C4-2B (cell line): ENCODE measurements around the gene FBXL20.
"Not testable (repeated sequence)": the region's sequence is repeated elsewhere in the genome, so short reads cannot be mapped to it uniquely, and the experiment has no call there.

ENCODE experiments used
- H3K27ac ChIP-seq: fragments of 450-650 bp; 2 replicates; pipeline ENCODE4 v1.5.1; 2017
- ZFX ChIP-seq: fragments of 450-650 bp; IDR thresholded peaks from 2 replicates; pipeline ENCODE4 v1.6.1; 2017
- TF ChIP-seq, protein P1 (sequence below): fragments of 450-650 bp; conservative IDR thresholded peaks from 2 replicates; pipeline ENCODE4 v1.5.1; 2017; ENCODE audit warnings: mild to moderate bottlenecking

FBXL20 gene

DNA sequence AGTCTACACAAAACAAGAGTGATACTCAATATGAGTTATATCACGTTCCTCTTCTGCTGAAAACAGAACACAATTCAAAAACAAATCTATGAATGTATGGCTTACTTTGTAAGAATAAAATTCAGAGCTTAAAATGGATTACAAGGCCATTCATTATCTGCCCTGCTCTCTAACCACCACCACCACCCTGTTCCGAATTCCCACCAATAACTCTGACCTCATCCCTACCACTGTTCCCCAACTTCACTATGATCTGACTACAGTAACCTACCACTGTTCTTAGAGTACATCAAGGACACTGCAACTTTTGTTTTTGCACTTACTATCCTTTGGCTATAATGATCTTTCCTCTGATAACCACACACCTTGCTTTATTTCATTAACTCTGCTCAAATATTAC is 21.3 kb downstream of the FBXL20 start:
- H3K27ac ChIP-seq = no peak overlapping the region
- TF ChIP-seq ZFX = no peak
- TF ChIP-seq, protein P1, sequence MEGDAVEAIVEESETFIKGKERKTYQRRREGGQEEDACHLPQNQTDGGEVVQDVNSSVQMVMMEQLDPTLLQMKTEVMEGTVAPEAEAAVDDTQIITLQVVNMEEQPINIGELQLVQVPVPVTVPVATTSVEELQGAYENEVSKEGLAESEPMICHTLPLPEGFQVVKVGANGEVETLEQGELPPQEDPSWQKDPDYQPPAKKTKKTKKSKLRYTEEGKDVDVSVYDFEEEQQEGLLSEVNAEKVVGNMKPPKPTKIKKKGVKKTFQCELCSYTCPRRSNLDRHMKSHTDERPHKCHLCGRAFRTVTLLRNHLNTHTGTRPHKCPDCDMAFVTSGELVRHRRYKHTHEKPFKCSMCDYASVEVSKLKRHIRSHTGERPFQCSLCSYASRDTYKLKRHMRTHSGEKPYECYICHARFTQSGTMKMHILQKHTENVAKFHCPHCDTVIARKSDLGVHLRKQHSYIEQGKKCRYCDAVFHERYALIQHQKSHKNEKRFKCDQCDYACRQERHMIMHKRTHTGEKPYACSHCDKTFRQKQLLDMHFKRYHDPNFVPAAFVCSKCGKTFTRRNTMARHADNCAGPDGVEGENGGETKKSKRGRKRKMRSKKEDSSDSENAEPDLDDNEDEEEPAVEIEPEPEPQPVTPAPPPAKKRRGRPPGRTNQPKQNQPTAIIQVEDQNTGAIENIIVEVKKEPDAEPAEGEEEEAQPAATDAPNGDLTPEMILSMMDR = no peak

DNA sequence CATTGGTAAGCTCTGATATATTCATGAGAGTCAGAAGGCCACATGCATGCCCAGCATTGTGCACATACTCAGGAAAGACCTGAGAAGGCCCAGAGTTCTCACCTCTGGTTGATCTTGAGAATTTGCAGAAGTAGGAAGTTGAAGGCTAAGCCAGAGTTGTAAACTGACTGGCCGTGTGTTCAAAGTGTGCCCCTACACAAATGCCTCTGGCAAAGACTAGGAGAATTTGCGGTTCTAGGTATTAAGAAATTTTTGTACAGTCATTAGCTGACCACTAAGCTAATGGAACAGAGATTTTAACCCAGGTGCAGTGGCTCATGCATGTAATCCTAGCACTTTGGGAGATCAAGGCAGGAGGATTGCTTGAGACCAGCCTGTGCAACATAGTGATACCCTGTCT is 25.0 kb downstream of the FBXL20 start:
- TF ChIP-seq, protein P1 = no peak
- no peak for TF ChIP-seq ZFX
- H3K27ac ChIP-seq = no peak overlapping the region

DNA sequence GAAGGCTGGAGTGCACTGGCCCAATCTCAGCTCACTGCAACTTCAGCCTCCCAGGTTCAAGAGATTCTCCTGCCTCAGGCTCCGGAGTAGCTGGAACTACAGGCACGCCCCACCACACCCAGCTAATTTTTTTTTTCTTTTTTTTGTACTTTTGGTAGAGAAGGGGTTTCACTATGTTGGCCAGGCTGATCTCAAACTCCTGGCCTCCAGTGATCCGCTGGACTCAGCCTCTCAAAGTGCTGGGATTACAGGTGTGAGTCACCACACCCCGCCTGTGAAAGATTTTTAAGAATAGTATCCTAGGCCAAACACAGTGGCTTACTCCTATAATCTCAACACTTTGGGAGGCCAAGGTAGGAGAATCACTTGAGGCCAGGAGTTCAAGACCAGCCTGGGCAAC is 33.6 kb downstream of the FBXL20 start:
- H3K27ac ChIP-seq = not testable (repeated sequence)

DNA sequence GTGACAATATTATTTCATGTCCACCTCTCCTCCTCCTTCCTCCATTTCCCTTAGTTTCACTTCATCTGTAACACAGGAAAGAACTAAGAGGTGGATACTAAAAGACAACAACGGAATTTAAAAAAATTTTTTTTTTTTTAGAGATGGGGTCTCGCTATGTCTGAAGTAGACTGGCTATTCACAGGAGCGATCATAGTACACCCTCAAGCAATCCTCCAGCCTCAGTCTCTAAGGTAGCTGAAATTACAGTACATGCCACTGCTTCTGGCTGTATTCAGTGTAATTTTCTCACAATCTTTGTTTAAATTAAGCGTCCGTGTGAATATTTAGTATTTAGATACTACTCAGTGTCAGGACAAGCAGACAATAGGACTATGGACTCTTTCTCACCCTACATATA is 35.6 kb downstream of the FBXL20 start:
- no peak for TF ChIP-seq ZFX
- TF ChIP-seq, protein P1 = no peak
- H3K27ac ChIP-seq = no peak overlapping the region

DNA sequence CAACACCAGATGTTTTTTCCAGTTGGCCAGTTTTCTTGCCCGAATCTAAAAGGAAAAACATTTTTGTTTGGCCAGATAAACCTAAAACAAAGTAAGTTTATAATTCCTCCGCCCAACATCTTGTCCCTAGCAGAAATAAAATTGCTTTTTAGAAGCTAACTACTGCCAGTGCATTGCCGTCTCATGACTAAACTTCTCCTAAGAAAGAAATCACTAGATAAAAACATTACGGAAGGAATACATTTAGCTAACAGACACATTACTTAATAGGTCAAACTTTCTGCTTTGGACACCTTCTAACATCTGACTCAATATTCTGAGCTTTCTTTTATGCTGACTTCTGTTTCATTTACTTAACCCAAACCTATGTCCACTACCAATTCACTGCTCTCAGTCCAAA is 36.2 kb downstream of the FBXL20 start:
- no peak overlapping the region for H3K27ac ChIP-seq
- TF ChIP-seq ZFX = no peak
- TF ChIP-seq, protein P1 = no peak

DNA sequence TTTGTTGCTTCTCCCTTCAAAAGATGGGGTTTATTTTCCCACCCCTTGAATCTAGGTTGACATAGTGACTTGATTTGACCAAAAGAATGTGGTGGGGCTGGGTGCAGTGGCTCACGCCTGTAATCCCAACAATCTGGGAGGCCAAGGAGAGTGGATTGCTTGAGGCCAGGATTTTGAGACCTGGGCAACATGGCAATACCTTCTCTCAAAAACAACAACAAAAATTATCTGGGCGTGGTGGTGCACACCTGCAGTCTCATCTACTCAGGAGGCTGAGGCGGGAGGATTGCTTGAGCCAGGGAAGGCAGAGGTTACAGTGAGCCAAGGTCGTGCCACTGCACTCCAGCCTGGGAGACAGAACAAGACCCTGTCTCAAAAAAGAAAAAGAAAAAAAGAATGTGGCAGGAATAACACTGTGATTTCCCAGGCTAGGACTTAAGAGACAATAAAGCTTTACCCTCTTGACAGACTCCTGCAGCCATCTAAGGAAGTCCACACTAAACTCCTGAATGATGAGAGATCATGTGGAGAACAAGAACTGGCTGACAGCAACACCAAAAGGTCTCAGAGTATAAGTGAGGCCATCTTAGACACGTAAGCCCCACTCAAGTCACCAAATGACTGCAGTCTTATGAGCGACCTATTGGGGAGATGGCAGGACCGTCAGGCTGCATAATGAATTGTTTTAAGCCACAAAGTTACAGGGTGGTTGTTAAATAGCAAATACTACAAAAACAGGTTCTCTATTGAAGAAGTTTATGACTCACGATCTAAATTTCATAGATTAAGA is 37.0 kb downstream of the FBXL20 start:
- H3K27ac ChIP-seq = no peak overlapping the region
- TF ChIP-seq, protein P1 = no peak
- no peak for TF ChIP-seq ZFX

DNA sequence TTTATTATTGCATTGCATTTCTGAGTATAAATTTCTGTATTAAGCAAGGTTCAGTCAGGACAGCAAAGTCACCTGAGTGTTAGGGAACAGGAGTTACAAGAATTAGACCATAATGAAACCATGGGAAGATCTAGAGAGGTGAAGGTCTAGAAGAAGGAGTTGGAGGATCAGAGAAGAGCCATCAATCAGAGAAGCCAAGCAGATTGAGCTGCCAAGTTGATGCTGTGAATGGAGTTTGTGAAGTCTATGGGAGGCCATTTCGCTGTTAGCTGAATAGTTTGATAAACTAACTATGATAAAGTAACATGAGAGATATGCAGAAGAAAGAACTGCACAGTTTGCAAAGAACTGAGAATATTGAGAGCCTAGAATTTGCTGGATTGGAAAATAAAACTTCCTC is 40.4 kb downstream of the FBXL20 start:
- TF ChIP-seq, protein P1 = no peak
- TF ChIP-seq ZFX = no peak
- H3K27ac ChIP-seq = no peak overlapping the region

DNA sequence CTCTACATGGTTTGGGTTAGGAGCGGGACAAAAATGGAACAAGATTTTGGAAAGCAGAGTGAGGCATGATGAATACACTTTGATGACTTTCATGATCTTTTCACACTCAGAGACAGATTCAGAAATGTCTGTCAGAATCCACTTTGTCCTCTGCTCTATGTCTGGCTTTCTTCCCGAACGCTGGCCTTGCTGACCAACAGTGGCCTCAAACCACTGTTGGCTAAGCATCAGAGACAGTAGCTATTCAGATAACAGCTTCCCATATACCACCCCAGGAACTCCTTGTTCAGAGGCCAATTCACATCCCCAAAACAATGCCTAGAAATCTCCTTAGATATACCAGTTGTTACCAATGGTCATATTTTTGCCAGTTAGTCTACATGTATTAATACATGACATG is 40.9 kb downstream of the FBXL20 start:
- no peak for TF ChIP-seq ZFX
- TF ChIP-seq, protein P1 = no peak
- no peak overlapping the region for H3K27ac ChIP-seq
